Measurements from ENCODE around the gene RNPEPL1. TPM values are rescaled to one million over a fixed set of nuclear protein-coding genes. Genes with fewer than 3 reads are reported as not detected.

Gene RNPEPL1
- total and polyA plus RNA-seq, 2 donors from 2014 or later = 65.4 to 77.4 TPM

DNA sequence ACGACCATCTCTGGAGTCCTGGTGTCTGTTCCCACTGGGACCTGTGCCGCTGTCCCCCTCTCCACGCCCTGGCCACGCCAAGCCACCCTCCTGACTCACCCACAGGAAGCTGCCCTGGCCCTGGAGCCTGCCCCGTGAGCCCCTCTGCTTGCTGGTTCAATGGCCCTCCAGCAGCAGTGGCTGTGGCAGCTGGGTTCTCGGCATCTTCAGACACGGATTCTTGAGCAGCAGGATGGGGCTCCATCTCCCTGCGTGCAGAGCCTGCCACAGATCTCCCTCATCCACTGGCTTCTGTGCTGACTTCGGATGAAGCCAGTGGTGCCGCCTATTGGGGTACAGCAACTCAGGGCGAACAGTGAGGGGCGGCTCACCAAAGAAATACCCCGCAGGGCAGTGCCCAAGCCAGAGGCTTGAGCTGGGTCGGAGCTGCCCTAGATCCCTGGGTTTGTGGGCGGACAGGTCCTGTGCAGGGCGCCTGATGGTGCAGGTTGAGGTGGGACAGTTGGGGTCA is 32.2 kb downstream of the RNPEPL1 start:
- DNase-seq = peak in 1 of 5 donors; percentile 55
- Histone ChIP-seq H3K27me3 (ENCODE audit: control insufficient read depth, insufficient read depth, low read length) (no peaks in the 10 kb centered on the region), H3K4me1 (ENCODE audit: control insufficient read depth in 2 of 3, insufficient read depth in 2 of 3, low read depth in 1 of 3, low read length in 3 of 3) (peaks cover 0 to 4% (median 2%) of the 10 kb centered on the region in 3 donors), H3K36me3 (ENCODE audit: control insufficient read depth in 2 of 3, insufficient read depth in 3 of 3, low read length in 3 of 3) (peaks cover 0 to 5% (median 3%) of the 10 kb centered on the region in 3 donors), H3K9me3 (ENCODE audit: control insufficient read depth in 2 of 3, insufficient read depth in 1 of 3, low read length in 3 of 3) (no peaks in the 10 kb centered on the region), H3K4me3 (ENCODE audit: low read length in 3 of 3) (no peak overlapping the region), H3K9ac (ENCODE audit: low read length in 3 of 3) (no peak overlapping the region), H3K27ac (ENCODE audit: low read depth in 2 of 2, low read length in 2 of 2) (no peak overlapping the region)
- TF ChIP-seq CTCF (IDR thresholded peaks at IDR 0.05; ENCODE audit: borderline replicate concordance, extremely low read depth, insufficient read depth) = no peak
- FAIRE-seq = no peak
- intact Hi-C loops (cut with DNase I) = no loop called here

- H3K27ac ChIP-seq (ENCODE audit: low read depth in 2 of 2, low read length in 2 of 2) = no peak overlapping the region
- DNase-seq (peak in 2 of 5 donors; percentile 28 to 71), FAIRE-seq (no peak)
- H3K27me3 ChIP-seq (ENCODE audit: control insufficient read depth, insufficient read depth, low read length) = no peaks in the 10 kb centered on the region
- peaks cover 0 to 4% (median 2%) of the 10 kb centered on the region in 3 donors for H3K4me1 ChIP-seq (ENCODE audit: control insufficient read depth in 2 of 3, insufficient read depth in 2 of 3, low read depth in 1 of 3, low read length in 3 of 3)
- no peaks in the 10 kb centered on the region for H3K9me3 ChIP-seq (ENCODE audit: control insufficient read depth in 2 of 3, insufficient read depth in 1 of 3, low read length in 3 of 3)
- peaks cover 0 to 5% (median 0%) of the 10 kb centered on the region in 3 donors for H3K36me3 ChIP-seq (ENCODE audit: control insufficient read depth in 2 of 3, insufficient read depth in 3 of 3, low read length in 3 of 3)
- no peak overlapping the region for H3K9ac ChIP-seq (ENCODE audit: low read length in 3 of 3)
- no peak overlapping the region for H3K4me3 ChIP-seq (ENCODE audit: low read length in 3 of 3)
- intact Hi-C loops (cut with DNase I) = no loop called here
- no peak for TF ChIP-seq CTCF (IDR thresholded peaks at IDR 0.05; ENCODE audit: borderline replicate concordance, extremely low read depth, insufficient read depth)
Observed at GRCh38 chr2:240601061-240601830, 33.0 kb downstream of the RNPEPL1 start.

- H3K9me3 ChIP-seq (ENCODE audit: control insufficient read depth in 2 of 3, insufficient read depth in 1 of 3, low read length in 3 of 3) = no peaks in the 10 kb centered on the region
- FAIRE-seq = no peak
- DNase-seq = peak in 2 of 5 donors; percentile 28 to 72
- peaks cover 0 to 5% (median 0%) of the 10 kb centered on the region in 3 donors for H3K36me3 ChIP-seq (ENCODE audit: control insufficient read depth in 2 of 3, insufficient read depth in 3 of 3, low read length in 3 of 3)
- no peak overlapping the region for H3K4me3 ChIP-seq (ENCODE audit: low read length in 3 of 3)
- H3K4me1 ChIP-seq (ENCODE audit: control insufficient read depth in 2 of 3, insufficient read depth in 2 of 3, low read depth in 1 of 3, low read length in 3 of 3) = peaks cover 0 to 4% (median 2%) of the 10 kb centered on the region in 3 donors
- intact Hi-C loops (cut with DNase I) = no loop called here
- no peaks in the 10 kb centered on the region for H3K27me3 ChIP-seq (ENCODE audit: control insufficient read depth, insufficient read depth, low read length)
- no peak overlapping the region for H3K27ac ChIP-seq (ENCODE audit: low read depth in 2 of 2, low read length in 2 of 2)
- no peak overlapping the region for H3K9ac ChIP-seq (ENCODE audit: low read length in 3 of 3)
- TF ChIP-seq CTCF (IDR thresholded peaks at IDR 0.05; ENCODE audit: borderline replicate concordance, extremely low read depth, insufficient read depth) = no peak
Observed at GRCh38 chr2:240601831-240602160, 33.5 kb downstream of the RNPEPL1 start.

Data from kidney (tissue), 14 donors.